Muscle of leg (tissue), 11 donors: ENCODE data around the gene MINDY4B. TPM values are rescaled to one million over a fixed set of nuclear protein-coding genes. Genes with fewer than 3 reads are reported as not detected.
A peak's percentile ranks its signal among the peaks of the same experiment; 100 is the strongest.

Source experiments
- DNase-seq: peaks from one replicate; pipeline ENCODE4 v3.0.0; 2013
- H3K27ac ChIP-seq: one replicate; pipeline ENCODE4 v1.5.1; 2013; ENCODE audit warnings: mild to moderate bottlenecking, low read length, control low read depth
- H3K27me3 ChIP-seq: one replicate; pipeline ENCODE4 v1.6.1; 2013; ENCODE audit warnings: low read length; ENCODE audit not compliant: control insufficient read depth, insufficient read depth
- H3K36me3 ChIP-seq: one replicate; pipeline ENCODE4 v1.6.1; 2013; ENCODE audit warnings: low read length; ENCODE audit not compliant: control insufficient read depth, insufficient read depth
- H3K4me1 ChIP-seq: one replicate; pipeline ENCODE4 v1.6.1; 2013; ENCODE audit warnings: low read length; ENCODE audit not compliant: control insufficient read depth, insufficient read depth
- H3K4me3 ChIP-seq: one replicate; pipeline ENCODE4 v1.5.1; 2013; ENCODE audit warnings: low read length, control low read depth
- H3K9me3 ChIP-seq: replicated peaks from 2 replicates; pipeline ENCODE4 v1.6.1; 2013; ENCODE audit warnings: low read depth, low read length; ENCODE audit not compliant: control insufficient read depth
- WGBS: methylation state at CpG from one replicate; pipeline ENCODE4 v1.1.5; 2013; ENCODE audit warnings: missing lambda C conversion rate; ENCODE audit not compliant: insufficient coverage; 5-methylcytosine and 5-hydroxymethylcytosine counted together
- polyA plus RNA-seq, 8 donors: library from polyadenylated mRNA; unstranded; fragments of 120-200 nt; gene quantifications; one replicate each; pipeline versions ENCODE4 v1.2.1 to v1.2.3, GENCODE V29; 2013; ENCODE audit warnings: inconsistent platforms in 1 of 8, low replicate concordance in 1 of 8; ENCODE audit not compliant: insufficient read length in 8 of 8, insufficient read depth in 1 of 8
- total RNA-seq: library from RNA; stranded (reverse); fragments of 120-200 nt; gene quantifications from one replicate; pipeline ENCODE4 v1.2.4, GENCODE V29; 2013

The MINDY4B gene
- total and polyA plus RNA-seq, 9 donors: 0.47 to 4.8 (median 1.4) TPM

- Histone ChIP-seq H3K9me3 (no peaks in the 10 kb centered on the region), H3K27me3 (no peaks in the 10 kb centered on the region), H3K36me3 (no peaks in the 10 kb centered on the region), H3K27ac (no peak overlapping the region), H3K4me3 (no peak overlapping the region), H3K4me1 (peaks cover 13% of the 10 kb centered on the region)
- no CpG with 5 or more reads among the region's 2 CpGs for WGBS
- DNase-seq: no peak
Observed at GRCh38 chr3:150902988-150903387, 2.3 kb downstream of the MINDY4B start.

GRCh38 chr3:150901793-150902192, 3.4 kb downstream of the MINDY4B start:
- peaks cover 16% of the 10 kb centered on the region for H3K4me1 ChIP-seq
- DNase-seq: no peak
- H3K36me3 ChIP-seq: no peaks in the 10 kb centered on the region
- no peak overlapping the region for H3K4me3 ChIP-seq
- 90% methylated on average over 10 of the region's 10 CpGs for WGBS
- no peak overlapping the region for H3K27ac ChIP-seq
- no peaks in the 10 kb centered on the region for H3K9me3 ChIP-seq
- no peaks in the 10 kb centered on the region for H3K27me3 ChIP-seq

- Histone ChIP-seq H3K36me3 (no peaks in the 10 kb centered on the region), H3K9me3 (no peaks in the 10 kb centered on the region), H3K4me3 (no peak overlapping the region), H3K4me1 (peaks cover 16% of the 10 kb centered on the region), H3K27me3 (no peaks in the 10 kb centered on the region), H3K27ac (no peak overlapping the region)
- no peak for DNase-seq
- WGBS: 85% methylated on average over 1 of the region's 2 CpGs
Observed at GRCh38 chr3:150899141-150899540, 6.1 kb downstream of the MINDY4B start.

DNA sequence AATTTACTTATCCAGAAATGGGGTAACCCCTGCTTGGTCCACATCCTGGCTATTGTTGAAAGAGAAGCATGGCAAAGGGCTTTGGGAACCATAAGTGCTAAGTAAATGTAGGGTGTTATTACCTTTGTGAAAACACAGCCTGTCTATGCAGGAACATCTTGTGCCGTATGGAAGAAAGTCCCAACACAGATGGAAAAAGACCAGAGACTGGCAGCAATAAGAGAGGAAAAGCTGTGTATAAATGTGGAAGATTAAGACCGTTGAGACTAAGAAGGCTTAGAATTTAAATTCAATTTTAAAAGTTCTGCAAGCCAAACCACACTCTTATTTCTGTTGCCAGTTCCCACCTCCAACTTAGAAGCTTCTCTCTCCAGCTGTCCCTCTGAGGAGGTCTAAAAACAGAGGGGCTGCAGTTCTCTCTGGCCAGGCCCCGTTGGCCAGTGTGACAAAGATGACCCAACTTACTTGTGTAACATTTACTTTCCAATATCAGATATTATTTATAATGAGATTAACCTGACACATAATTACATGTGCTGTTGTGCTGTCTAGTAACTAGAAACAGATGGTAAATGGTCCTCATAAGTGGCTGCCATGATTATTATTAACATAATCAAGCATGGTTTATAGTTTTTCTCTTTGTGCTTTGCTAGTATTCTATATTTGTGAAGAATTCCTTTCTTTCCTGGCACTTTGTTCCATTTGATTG, 7.0 kb downstream of the MINDY4B start:
- Histone ChIP-seq H3K4me1 (peaks cover 16% of the 10 kb centered on the region), H3K9me3 (no peaks in the 10 kb centered on the region), H3K4me3 (no peak overlapping the region), H3K27ac (peak overlapping the region; percentile 1), H3K27me3 (no peaks in the 10 kb centered on the region), H3K36me3 (no peaks in the 10 kb centered on the region)
- WGBS: 60% methylated on average over 1 of the region's 3 CpGs
- peak; percentile 36 for DNase-seq

DNA sequence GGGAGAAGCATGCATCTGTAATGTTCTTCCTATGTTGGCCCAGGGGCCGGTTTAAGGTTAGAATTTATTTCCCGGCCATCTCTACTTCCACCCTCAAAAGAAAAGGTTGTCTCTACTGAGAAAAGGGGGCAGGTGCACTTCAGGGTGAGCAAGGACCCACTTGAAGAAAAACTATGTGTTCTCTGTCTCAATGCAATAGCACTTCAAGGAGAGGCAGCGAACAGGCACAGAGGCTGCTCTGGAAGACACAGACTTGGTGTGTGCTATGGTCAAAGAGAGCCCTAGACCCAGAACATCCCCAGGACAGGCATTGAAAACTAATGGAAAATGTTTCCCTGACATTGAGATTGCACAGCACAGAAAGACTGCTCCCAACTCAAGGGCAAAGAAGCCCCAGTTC, 7.6 kb downstream of the MINDY4B start:
- H3K36me3 ChIP-seq: no peaks in the 10 kb centered on the region
- peaks cover 16% of the 10 kb centered on the region for H3K4me1 ChIP-seq
- DNase-seq: no peak
- H3K9me3 ChIP-seq: no peaks in the 10 kb centered on the region
- WGBS: no CpG with 5 or more reads among the region's 3 CpGs
- H3K4me3 ChIP-seq: no peak overlapping the region
- no peaks in the 10 kb centered on the region for H3K27me3 ChIP-seq
- peak overlapping the region; percentile 29 for H3K27ac ChIP-seq

GRCh38 chr3:150890831-150891230, 14.4 kb downstream of the MINDY4B start:
- Histone ChIP-seq H3K4me3 (no peak overlapping the region), H3K36me3 (no peaks in the 10 kb centered on the region), H3K9me3 (peaks cover 2% of the 10 kb centered on the region), H3K27me3 (no peaks in the 10 kb centered on the region), H3K27ac (no peak overlapping the region), H3K4me1 (no peaks in the 10 kb centered on the region)
- WGBS: 73% methylated on average over 6 of the region's 9 CpGs
- DNase-seq: no peak

DNA sequence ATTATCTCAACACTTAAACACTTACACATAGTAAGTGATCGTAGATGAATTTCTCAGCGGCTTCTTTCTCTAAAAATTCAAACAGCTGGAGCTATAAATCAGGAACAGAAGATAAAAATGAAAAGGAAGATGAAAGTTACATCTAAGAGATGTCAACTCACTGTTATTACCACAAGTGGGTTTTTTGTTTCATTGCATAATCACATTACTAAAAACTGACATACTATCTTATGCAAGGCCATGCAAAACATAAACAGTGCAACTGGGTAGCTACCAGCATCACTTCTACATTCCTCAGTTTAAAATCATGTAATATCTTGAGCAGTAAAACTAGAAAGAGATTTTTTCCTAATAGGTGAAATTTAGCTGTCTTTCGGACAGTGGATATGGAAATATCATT, 14.9 kb downstream of the MINDY4B start:
- H3K36me3 ChIP-seq: no peaks in the 10 kb centered on the region
- no CpG with 5 or more reads among the region's 3 CpGs for WGBS
- peaks cover 2% of the 10 kb centered on the region for H3K9me3 ChIP-seq
- no peak overlapping the region for H3K4me3 ChIP-seq
- no peak for DNase-seq
- no peak overlapping the region for H3K27ac ChIP-seq
- no peaks in the 10 kb centered on the region for H3K4me1 ChIP-seq
- H3K27me3 ChIP-seq: no peaks in the 10 kb centered on the region

DNA sequence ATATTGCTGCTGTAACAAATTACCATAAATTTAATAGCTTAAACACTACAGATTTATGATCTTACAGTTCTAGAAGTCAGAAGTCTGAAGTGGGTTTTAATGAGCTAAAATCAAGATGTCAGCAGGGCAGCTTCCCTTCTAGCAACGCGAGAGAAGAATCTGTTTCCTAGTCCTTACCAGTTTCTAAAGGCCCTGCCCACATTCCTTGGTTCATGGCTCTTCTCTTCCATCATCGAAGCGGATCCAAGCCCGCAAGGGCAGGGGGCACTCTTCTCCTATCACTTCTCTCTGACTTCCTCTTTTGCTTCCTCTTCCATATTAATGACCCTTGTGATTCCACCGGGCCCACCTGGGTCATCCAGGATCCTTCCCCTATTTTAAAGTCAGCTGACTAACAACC, 16.1 kb downstream of the MINDY4B start:
- WGBS: 82% methylated on average over 5 of the region's 6 CpGs
- no peaks in the 10 kb centered on the region for H3K36me3 ChIP-seq
- H3K27ac ChIP-seq: no peak overlapping the region
- no peak overlapping the region for H3K4me3 ChIP-seq
- H3K4me1 ChIP-seq: no peaks in the 10 kb centered on the region
- DNase-seq: no peak
- H3K9me3 ChIP-seq: peaks cover 2% of the 10 kb centered on the region
- no peaks in the 10 kb centered on the region for H3K27me3 ChIP-seq

- 100% methylated on average over 1 of the region's 2 CpGs for WGBS
- H3K27me3 ChIP-seq: peaks cover 2% of the 10 kb centered on the region
Observed at GRCh38 chr3:150887031-150887430, 18.2 kb downstream of the MINDY4B start.

DNA sequence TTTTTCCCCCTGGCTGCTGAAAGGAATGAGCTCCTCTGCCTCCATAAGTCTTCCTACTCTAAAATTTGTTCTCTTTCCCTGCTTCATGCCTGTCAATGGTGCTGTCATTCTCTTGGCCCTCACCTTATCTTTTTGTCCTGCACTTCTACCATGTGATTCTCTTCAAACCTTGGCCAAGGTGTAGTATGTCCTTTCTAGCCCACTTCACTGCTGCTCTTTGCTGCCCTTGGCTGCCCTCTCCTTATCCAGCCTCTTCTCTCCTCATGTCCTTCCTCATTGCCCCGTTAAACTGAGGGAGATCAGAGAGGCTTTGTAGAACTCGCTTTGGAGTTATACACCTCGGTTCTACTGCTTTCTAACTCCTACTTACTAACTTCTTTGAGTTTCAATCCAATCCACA, 19.7 kb downstream of the MINDY4B start:
- Histone ChIP-seq H3K4me1 (no peaks in the 10 kb centered on the region), H3K4me3 (no peak overlapping the region), H3K27me3 (peaks cover 2% of the 10 kb centered on the region), H3K27ac (no peak overlapping the region), H3K36me3 (no peaks in the 10 kb centered on the region), H3K9me3 (peaks cover 2% of the 10 kb centered on the region)
- 0% methylated on average over 1 of the region's 3 CpGs for WGBS
- DNase-seq: no peak

More at GRCh38 chr3:150887031-150887430, 18.2 kb downstream of the MINDY4B start:
- Histone ChIP-seq H3K9me3 (peaks cover 2% of the 10 kb centered on the region), H3K4me3 (no peak overlapping the region), H3K27ac (no peak overlapping the region), H3K4me1 (no peaks in the 10 kb centered on the region), H3K36me3 (no peaks in the 10 kb centered on the region)
- DNase-seq: no peak
